ENCODE measurements around the gene SCN4B.

The SCN4B gene

GRCh38 chr11:118168751-118169150 lies 16.1 kb upstream of the SCN4B start:
- no peak for TF ChIP-seq GATA1 (IDR thresholded peaks at IDR 0.05; ENCODE audit: low read depth, low read length)
- no peak for TF ChIP-seq POLR2A (IDR thresholded peaks at IDR 0.05; ENCODE audit: low read length)
- no peak for DNase-seq

- no peak for TF ChIP-seq POLR2A (IDR thresholded peaks at IDR 0.05; ENCODE audit: low read length)
- no peak for TF ChIP-seq GATA1 (IDR thresholded peaks at IDR 0.05; ENCODE audit: low read depth, low read length)
- no peak for DNase-seq
Observed at GRCh38 chr11:118168316-118168715, 15.7 kb upstream of the SCN4B start.

- DNase-seq = no peak
- TF ChIP-seq POLR2A (IDR thresholded peaks at IDR 0.05; ENCODE audit: low read length) (no peak), GATA1 (IDR thresholded peaks at IDR 0.05; ENCODE audit: low read depth, low read length) (no peak)
Observed at GRCh38 chr11:118167906-118168305, 15.3 kb upstream of the SCN4B start.

GRCh38 chr11:118167253-118167652 lies 14.6 kb upstream of the SCN4B start:
- DNase-seq = no peak
- no peak for TF ChIP-seq POLR2A (IDR thresholded peaks at IDR 0.05; ENCODE audit: low read length)
- no peak for TF ChIP-seq GATA1 (IDR thresholded peaks at IDR 0.05; ENCODE audit: low read depth, low read length)

- DNase-seq = no peak
- TF ChIP-seq POLR2A (IDR thresholded peaks at IDR 0.05; ENCODE audit: low read length) (no peak), GATA1 (IDR thresholded peaks at IDR 0.05; ENCODE audit: low read depth, low read length) (no peak)
Observed at GRCh38 chr11:118166641-118167040, 14.0 kb upstream of the SCN4B start.

- DNase-seq = no peak
- TF ChIP-seq POLR2A (IDR thresholded peaks at IDR 0.05; ENCODE audit: low read length) = no peak
- TF ChIP-seq GATA1 (IDR thresholded peaks at IDR 0.05; ENCODE audit: low read depth, low read length) = no peak
Observed at GRCh38 chr11:118164885-118165284, 12.3 kb upstream of the SCN4B start.

DNA sequence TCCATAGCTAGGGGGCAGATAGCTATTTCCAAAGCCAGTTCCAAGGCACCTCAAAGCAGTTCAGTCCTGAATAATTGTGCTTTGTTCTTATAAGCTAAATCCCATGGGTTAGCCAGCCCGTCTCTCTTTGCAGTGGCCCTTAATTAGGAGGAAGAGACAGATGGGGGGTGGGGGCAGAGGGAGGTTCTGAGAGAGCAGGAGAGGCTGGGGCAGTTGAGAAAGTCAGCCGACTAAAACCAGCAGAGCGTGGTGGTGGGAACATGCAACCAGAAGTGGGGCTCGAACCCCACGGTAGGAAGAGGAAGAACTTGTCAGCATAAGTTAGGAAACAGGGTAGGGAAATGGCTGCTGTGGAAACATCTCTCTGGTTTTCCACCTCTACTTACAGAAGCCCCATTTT lies 10.9 kb upstream of the SCN4B start:
- DNase-seq = no peak
- TF ChIP-seq GATA1 (IDR thresholded peaks at IDR 0.05; ENCODE audit: low read depth, low read length) (no peak), POLR2A (IDR thresholded peaks at IDR 0.05; ENCODE audit: low read length) (no peak)

GRCh38 chr11:118162846-118163245 lies 10.2 kb upstream of the SCN4B start:
- DNase-seq = no peak
- no peak for TF ChIP-seq GATA1 (IDR thresholded peaks at IDR 0.05; ENCODE audit: low read depth, low read length)
- no peak for TF ChIP-seq POLR2A (IDR thresholded peaks at IDR 0.05; ENCODE audit: low read length)

DNA sequence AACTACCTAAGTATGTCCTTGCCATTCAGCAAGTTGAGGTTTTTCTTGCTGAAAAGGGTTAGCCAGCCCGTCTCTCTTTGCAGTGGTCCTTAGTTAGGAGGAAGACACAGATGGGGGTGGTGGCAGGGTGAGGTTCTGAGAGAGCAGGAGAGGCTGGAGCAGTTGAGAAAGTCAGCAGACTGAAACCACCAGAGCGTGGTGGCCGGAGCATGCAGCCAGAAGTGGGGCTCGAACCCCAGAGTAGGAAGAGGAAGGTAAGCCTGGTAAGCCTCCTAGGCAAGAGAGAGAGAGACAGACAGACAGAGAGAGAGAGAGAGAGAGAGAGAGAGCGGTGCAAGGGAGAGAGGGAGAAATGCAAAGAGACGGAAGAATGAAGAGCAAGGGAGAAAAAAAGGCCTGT lies 9.2 kb upstream of the SCN4B start:
- no peak for TF ChIP-seq POLR2A (IDR thresholded peaks at IDR 0.05; ENCODE audit: low read length)
- no peak for TF ChIP-seq GATA1 (IDR thresholded peaks at IDR 0.05; ENCODE audit: low read depth, low read length)
- no peak for DNase-seq

GRCh38 chr11:118157186-118157895 lies 4.7 kb upstream of the SCN4B start:
- no peak for DNase-seq
- TF ChIP-seq POLR2A (IDR thresholded peaks at IDR 0.05; ENCODE audit: low read length) (no peak), GATA1 (IDR thresholded peaks at IDR 0.05; ENCODE audit: low read depth, low read length) (no peak)

DNA sequence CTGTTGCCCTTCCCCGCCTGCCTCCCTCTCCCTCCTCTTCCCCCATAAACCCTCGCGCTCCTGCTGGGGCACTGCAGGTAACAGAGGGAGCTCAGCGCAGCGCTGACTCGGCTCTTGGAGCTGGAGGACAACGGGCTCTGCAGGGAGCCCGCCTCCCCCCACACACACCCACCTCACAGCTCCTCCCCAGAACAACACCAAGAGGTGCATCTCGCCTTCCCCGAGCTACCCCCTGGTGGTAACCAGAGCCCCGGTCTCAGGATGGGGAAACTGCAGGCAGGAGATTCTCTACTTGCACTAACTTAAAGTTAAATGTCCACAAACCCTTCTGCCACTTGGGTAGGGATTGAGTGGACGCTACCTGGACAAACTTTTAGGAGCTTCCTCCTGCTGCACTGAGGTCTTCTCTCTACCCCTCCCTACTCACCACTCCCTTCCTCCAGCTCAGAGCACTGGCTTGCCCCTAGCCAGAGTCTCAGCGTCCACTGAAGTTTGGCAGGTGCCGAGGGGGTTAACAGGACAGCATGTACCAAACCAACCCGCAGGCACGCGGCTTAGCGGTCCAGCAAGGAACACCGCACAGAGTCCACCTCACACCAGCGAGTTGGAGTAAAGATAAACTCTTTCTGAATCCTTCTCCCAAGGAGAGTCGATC lies 4.0 kb upstream of the SCN4B start:
- DNase-seq = no peak
- no peak for TF ChIP-seq GATA1 (IDR thresholded peaks at IDR 0.05; ENCODE audit: low read depth, low read length)

DNA sequence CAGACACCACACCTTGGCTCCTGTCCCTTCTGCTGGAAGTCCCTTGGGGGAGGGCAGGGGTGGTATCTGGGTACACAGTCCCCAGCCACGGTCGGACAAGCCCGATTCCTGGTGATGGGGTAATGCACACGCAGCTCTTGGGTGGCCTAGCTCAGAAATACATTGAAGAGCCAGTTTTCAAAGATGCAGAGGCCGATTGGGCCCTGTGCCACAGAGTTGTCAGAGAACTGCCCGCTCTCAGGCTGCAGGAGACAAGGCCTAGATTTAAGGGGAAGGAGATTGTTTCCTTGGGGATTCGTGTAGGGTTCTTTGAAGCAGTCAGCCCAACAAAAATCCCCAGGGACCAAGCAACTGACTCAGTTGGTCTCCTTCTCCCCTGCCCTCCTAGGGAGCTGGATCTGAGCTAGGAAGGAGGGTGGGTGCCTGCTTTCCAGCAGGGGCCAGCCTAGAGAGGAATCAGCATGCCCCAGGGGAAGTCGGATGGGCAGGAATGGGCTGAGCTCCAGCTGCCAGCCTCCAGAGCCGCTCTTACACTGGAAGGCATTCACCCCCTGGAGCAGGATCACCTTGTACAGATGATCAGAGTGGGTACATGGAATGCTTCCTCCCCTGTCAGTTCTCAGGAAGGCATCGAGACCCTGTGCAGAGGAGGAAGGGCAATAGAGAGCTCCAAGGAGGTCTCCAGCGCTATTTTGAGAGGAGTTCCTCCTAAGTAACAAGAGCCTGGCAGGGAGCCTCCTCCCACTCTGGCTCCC lies 3.3 kb upstream of the SCN4B start:
- DNase-seq = no peak
- no peak for TF ChIP-seq GATA1 (IDR thresholded peaks at IDR 0.05; ENCODE audit: low read depth, low read length)
- no peak for TF ChIP-seq POLR2A (IDR thresholded peaks at IDR 0.05; ENCODE audit: low read length)

DNA sequence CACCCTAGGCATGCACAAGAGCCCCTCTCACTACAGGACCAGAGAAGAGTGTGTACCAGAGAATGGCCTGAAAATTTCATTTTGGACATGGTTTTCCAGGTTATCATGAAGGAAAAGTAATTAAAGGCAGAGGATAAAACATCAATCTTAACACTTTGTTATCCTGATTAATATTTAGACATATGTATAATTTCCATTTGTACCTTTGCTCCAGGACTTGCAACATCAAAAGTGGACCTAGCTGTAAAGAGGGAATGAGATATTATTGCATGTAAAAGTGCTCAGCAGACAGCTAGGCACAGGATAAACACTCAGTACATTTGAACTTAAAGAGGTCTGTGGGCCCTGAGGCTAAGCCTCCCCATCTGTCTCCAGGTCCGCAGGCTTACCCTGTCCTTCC lies 2.0 kb upstream of the SCN4B start:
- no peak for TF ChIP-seq GATA1 (IDR thresholded peaks at IDR 0.05; ENCODE audit: low read depth, low read length)
- TF ChIP-seq POLR2A (IDR thresholded peaks at IDR 0.05; ENCODE audit: low read length) = no peak
- no peak for DNase-seq

DNA sequence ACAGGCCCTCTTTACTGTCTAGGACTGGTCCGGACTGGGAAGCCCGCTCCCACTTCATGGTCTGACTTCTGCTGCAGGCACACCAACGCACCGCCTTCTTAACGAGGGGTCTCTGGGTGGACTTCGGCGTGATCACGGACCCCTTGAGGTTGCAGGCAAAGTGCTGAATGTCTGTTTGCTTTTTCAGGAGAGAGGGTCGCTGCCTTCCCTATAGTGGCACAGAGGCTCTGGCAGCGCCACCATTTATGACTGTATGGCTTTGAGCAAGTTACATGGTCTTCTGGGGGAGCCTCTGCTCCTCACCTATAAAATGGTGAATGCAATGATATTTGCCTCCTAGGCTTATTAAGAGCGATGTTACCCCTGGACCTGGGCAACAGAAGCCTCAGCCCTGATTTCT lies 1.4 kb upstream of the SCN4B start:
- no peak for DNase-seq
- TF ChIP-seq POLR2A (IDR thresholded peaks at IDR 0.05; ENCODE audit: low read length) (no peak), GATA1 (IDR thresholded peaks at IDR 0.05; ENCODE audit: low read depth, low read length) (no peak)
